IMR-90 (cell line): ENCODE measurements around the gene B4GALT5.
"Not testable (repeated sequence)": the region's sequence is repeated elsewhere in the genome, so short reads cannot be mapped to it uniquely, and the experiment has no call there.

Experiments used
- BHLHE40 ChIP-seq: fragments of 150-350 bp; IDR thresholded peaks from 2 replicates; pipeline ENCODE4 v1.6.1; 2016; ENCODE audit warnings: mild to moderate bottlenecking, low read depth, low read length
- CEBPB ChIP-seq: IDR thresholded peaks from 2 replicates; pipeline ENCODE4 v1.6.1; 2012; ENCODE audit warnings: low read depth, low read length, improper control_type of control experiment
- CHD1 ChIP-seq: IDR thresholded peaks from 2 replicates; pipeline ENCODE4 v1.6.1; 2012; ENCODE audit warnings: low read depth, low read length, improper control_type of control experiment
- MAZ ChIP-seq: IDR thresholded peaks from 2 replicates; pipeline ENCODE4 v1.6.1; 2012; ENCODE audit warnings: low read depth, mild to moderate bottlenecking, low read length, improper control_type of control experiment, moderate library complexity, borderline replicate concordance
- MXI1 ChIP-seq: IDR thresholded peaks from 2 replicates; pipeline ENCODE4 v1.6.1; 2012; ENCODE audit warnings: low read depth, mild to moderate bottlenecking, low read length, moderate library complexity, borderline replicate concordance
- POLR2A ChIP-seq: IDR thresholded peaks from 2 replicates; pipeline ENCODE4 v1.6.1; 2012; ENCODE audit warnings: mild to moderate bottlenecking, low read depth, low read length
- RAD21 ChIP-seq: IDR thresholded peaks from 2 replicates; pipeline ENCODE4 v1.6.1; 2012; ENCODE audit warnings: low read length, improper control_type of control experiment
- RFX5 ChIP-seq: IDR thresholded peaks from 2 replicates; pipeline ENCODE4 v1.8.0; 2012; ENCODE audit warnings: low read depth, mild to moderate bottlenecking, low read length, moderate library complexity
- TF ChIP-seq, protein P1 (sequence below): conservative IDR thresholded peaks from 2 replicates; pipeline ENCODE4 v1.5.1; 2012; ENCODE audit warnings: mild to moderate bottlenecking, low read depth, low read length, improper control_type of control experiment
- TF ChIP-seq, protein P2 (sequence below): fragments of 150-350 bp; IDR thresholded peaks from 2 replicates; pipeline ENCODE4 v1.6.1; 2017; ENCODE audit warnings: mild to moderate bottlenecking, antibody characterized with exemption, low read length, low read depth

DNA sequence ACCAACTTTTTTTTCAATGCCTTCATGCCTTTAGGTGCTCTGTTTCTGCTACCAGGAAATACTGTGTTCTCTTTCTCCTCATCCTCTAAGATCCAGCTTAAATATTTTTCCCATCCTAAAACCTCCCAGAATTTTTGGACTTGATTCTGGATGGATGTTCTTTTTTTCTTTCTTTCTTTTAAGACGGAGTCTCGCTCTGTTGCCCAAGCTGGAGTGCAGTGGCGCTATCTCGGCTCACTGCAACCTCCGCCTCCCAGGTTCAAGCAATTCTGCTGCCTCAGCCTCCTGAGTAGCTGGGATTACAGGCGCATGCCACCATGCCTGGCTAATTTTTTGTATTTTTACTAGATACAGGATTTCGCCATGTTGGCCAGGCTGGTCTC, 11.5 kb upstream of the B4GALT5 start:
- TF ChIP-seq POLR2A, RFX5, MAZ, CEBPB, BHLHE40, RAD21, CHD1, MXI1: not testable (repeated sequence)
- TF ChIP-seq, protein P1, sequence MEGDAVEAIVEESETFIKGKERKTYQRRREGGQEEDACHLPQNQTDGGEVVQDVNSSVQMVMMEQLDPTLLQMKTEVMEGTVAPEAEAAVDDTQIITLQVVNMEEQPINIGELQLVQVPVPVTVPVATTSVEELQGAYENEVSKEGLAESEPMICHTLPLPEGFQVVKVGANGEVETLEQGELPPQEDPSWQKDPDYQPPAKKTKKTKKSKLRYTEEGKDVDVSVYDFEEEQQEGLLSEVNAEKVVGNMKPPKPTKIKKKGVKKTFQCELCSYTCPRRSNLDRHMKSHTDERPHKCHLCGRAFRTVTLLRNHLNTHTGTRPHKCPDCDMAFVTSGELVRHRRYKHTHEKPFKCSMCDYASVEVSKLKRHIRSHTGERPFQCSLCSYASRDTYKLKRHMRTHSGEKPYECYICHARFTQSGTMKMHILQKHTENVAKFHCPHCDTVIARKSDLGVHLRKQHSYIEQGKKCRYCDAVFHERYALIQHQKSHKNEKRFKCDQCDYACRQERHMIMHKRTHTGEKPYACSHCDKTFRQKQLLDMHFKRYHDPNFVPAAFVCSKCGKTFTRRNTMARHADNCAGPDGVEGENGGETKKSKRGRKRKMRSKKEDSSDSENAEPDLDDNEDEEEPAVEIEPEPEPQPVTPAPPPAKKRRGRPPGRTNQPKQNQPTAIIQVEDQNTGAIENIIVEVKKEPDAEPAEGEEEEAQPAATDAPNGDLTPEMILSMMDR: not testable (repeated sequence)
- TF ChIP-seq, protein P2, sequence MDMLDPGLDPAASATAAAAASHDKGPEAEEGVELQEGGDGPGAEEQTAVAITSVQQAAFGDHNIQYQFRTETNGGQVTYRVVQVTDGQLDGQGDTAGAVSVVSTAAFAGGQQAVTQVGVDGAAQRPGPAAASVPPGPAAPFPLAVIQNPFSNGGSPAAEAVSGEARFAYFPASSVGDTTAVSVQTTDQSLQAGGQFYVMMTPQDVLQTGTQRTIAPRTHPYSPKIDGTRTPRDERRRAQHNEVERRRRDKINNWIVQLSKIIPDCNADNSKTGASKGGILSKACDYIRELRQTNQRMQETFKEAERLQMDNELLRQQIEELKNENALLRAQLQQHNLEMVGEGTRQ: not testable (repeated sequence)
